DND-41 (cell line): ENCODE results near the gene RABGAP1.

Experiments
- ATAC-seq: fragments of 200-7000 bp; cut with Tn5 transposase; 3 replicates; pipeline ENCODE4 v1.9.1; 2021; ENCODE audit warnings: low read depth; ENCODE audit not compliant: insufficient read depth
- DNase-seq: peaks from one replicate; pipeline ENCODE4 v3.0.0-alpha.2; 2020
- H2AFZ ChIP-seq: 2 replicates; pipeline ENCODE4 v1.6.0; 2012; ENCODE audit warnings: low read depth, low read length
- H3K27ac ChIP-seq: 2 replicates; pipeline ENCODE4 v1.5.1; 2012; ENCODE audit warnings: low read length, inconsistent platforms
- H3K27me3 ChIP-seq: fragments of 200-600 bp; sonication (generic); 2 replicates; pipeline ENCODE4 v1.6.0; 2012; ENCODE audit warnings: low read length, mild to moderate bottlenecking, inconsistent platforms; ENCODE audit not compliant: insufficient read depth, poor library complexity
- H3K36me3 ChIP-seq: 2 replicates; pipeline ENCODE4 v1.5.1; 2012; ENCODE audit warnings: low read length, inconsistent platforms; ENCODE audit not compliant: insufficient read depth
- H3K4me1 ChIP-seq: 2 replicates; pipeline ENCODE4 v1.5.1; 2012; ENCODE audit warnings: mild to moderate bottlenecking, low read length; ENCODE audit not compliant: insufficient read depth
- H3K4me2 ChIP-seq: 2 replicates; pipeline ENCODE4 v1.6.0; 2012; ENCODE audit warnings: mild to moderate bottlenecking, moderate library complexity, low read length, inconsistent platforms; ENCODE audit not compliant: insufficient read depth
- H3K4me3 ChIP-seq, 2 experiments: fragments of 200-600 bp in 1 of 2; shearing (Covaris generic) in 1 of 2; 2 replicates each; pipeline ENCODE4 v1.5.1; 2012 to 2016; ENCODE audit warnings: inconsistent platforms in 2 of 2, low read length in 2 of 2, mild to moderate bottlenecking in 2 of 2, low read depth in 1 of 2, moderate library complexity in 1 of 2
- H3K79me2 ChIP-seq: 2 replicates; pipeline ENCODE4 v1.6.0; 2012; ENCODE audit warnings: low read length, inconsistent platforms; ENCODE audit not compliant: insufficient read depth
- H3K9ac ChIP-seq: 2 replicates; pipeline ENCODE4 v1.6.0; 2012; ENCODE audit warnings: low read depth, mild to moderate bottlenecking, inconsistent platforms, low read length, moderate library complexity
- H3K9me3 ChIP-seq: 2 replicates; pipeline ENCODE4 v1.5.1; 2012; ENCODE audit warnings: low read length, moderate library complexity, mild to moderate bottlenecking, inconsistent platforms; ENCODE audit not compliant: insufficient read depth, severe bottlenecking
- H4K20me1 ChIP-seq: 2 replicates; pipeline ENCODE4 v1.6.0; 2012; ENCODE audit warnings: low read length; ENCODE audit not compliant: insufficient read depth
- CTCF ChIP-seq: IDR thresholded peaks from 2 replicates; pipeline ENCODE4 v1.5.1; 2012; ENCODE audit warnings: borderline replicate concordance, low read length, moderate library complexity, mild to moderate bottlenecking; ENCODE audit not compliant: poor library complexity, severe bottlenecking; ENCODE audit errors: extremely low read depth
- EZH2 ChIP-seq: IDR thresholded peaks from 3 replicates; pipeline ENCODE4 v1.6.1; 2012; ENCODE audit warnings: borderline replicate concordance, low read depth, mild to moderate bottlenecking, moderate library complexity, low read length, inconsistent platforms; ENCODE audit not compliant: severe bottlenecking

Gene RABGAP1

GRCh38 chr9:123072407-123072995 is 131.7 kb downstream of the RABGAP1 start:
- no peak overlapping the region for H3K4me3 ChIP-seq
- no peaks in the 10 kb centered on the region for H4K20me1 ChIP-seq
- H2AFZ ChIP-seq, result no peak overlapping the region
- DNase-seq, result no peak
- ATAC-seq, result no peak
- no peaks in the 10 kb centered on the region for H3K4me1 ChIP-seq
- H3K9me3 ChIP-seq, result no peaks in the 10 kb centered on the region
- no peaks in the 10 kb centered on the region for H3K27me3 ChIP-seq
- no peak overlapping the region for H3K9ac ChIP-seq
- H3K79me2 ChIP-seq, result no peaks in the 10 kb centered on the region
- no peak for TF ChIP-seq CTCF
- TF ChIP-seq EZH2, result no peak
- H3K4me2 ChIP-seq, result no peak overlapping the region
- H3K36me3 ChIP-seq, result peaks cover 30% of the 10 kb centered on the region; the same call in 1 of the 2 replicates
- H3K27ac ChIP-seq, result no peak overlapping the region

- no peaks in the 10 kb centered on the region for H3K27me3 ChIP-seq
- no peak overlapping the region for H3K4me2 ChIP-seq
- no peak overlapping the region for H3K27ac ChIP-seq
- DNase-seq, result no peak
- peaks cover 26% of the 10 kb centered on the region; the same call in 1 of the 2 replicates for H3K36me3 ChIP-seq
- ATAC-seq, result no peak
- no peaks in the 10 kb centered on the region for H4K20me1 ChIP-seq
- no peak overlapping the region for H2AFZ ChIP-seq
- H3K4me3 ChIP-seq, result no peak overlapping the region
- no peaks in the 10 kb centered on the region for H3K4me1 ChIP-seq
- TF ChIP-seq CTCF (no peak), EZH2 (no peak)
- no peaks in the 10 kb centered on the region for H3K79me2 ChIP-seq
- H3K9me3 ChIP-seq, result no peaks in the 10 kb centered on the region
- H3K9ac ChIP-seq, result no peak overlapping the region
Observed at GRCh38 chr9:123073441-123073840, 132.6 kb downstream of the RABGAP1 start.

- H3K27ac ChIP-seq, result no peak overlapping the region
- H3K79me2 ChIP-seq, result no peaks in the 10 kb centered on the region
- no peak for ATAC-seq
- peaks cover 26% of the 10 kb centered on the region; the same call in 1 of the 2 replicates for H3K36me3 ChIP-seq
- H4K20me1 ChIP-seq, result no peaks in the 10 kb centered on the region
- no peak overlapping the region for H2AFZ ChIP-seq
- H3K4me2 ChIP-seq, result no peak overlapping the region
- no peaks in the 10 kb centered on the region for H3K9me3 ChIP-seq
- no peaks in the 10 kb centered on the region for H3K4me1 ChIP-seq
- TF ChIP-seq EZH2 (no peak), CTCF (no peak)
- DNase-seq, result no peak
- H3K4me3 ChIP-seq, result no peak overlapping the region
- no peak overlapping the region for H3K9ac ChIP-seq
- H3K27me3 ChIP-seq, result no peaks in the 10 kb centered on the region
Observed at GRCh38 chr9:123073991-123074422, 133.2 kb downstream of the RABGAP1 start.

GRCh38 chr9:123074628-123075027 is 133.8 kb downstream of the RABGAP1 start:
- Histone ChIP-seq H3K4me1 (no peaks in the 10 kb centered on the region), H3K36me3 (peaks cover 27% of the 10 kb centered on the region; the same call in 1 of the 2 replicates), H3K27me3 (no peaks in the 10 kb centered on the region), H3K9ac (no peak overlapping the region), H3K4me3 (no peak overlapping the region), H3K4me2 (no peak overlapping the region), H3K27ac (no peak overlapping the region), H4K20me1 (no peaks in the 10 kb centered on the region), H2AFZ (no peak overlapping the region), H3K79me2 (no peaks in the 10 kb centered on the region), H3K9me3 (no peaks in the 10 kb centered on the region)
- no peak for DNase-seq
- no peak for ATAC-seq
- TF ChIP-seq EZH2 (no peak), CTCF (no peak)
